Muscle layer of colon (tissue), 2 donors: ENCODE measurements around the gene SERPINA7.

Experiments
- H3K27ac ChIP-seq: one replicate; pipeline ENCODE4 v1.7.0; 2013; ENCODE audit warnings: low read depth, mild to moderate bottlenecking, low read length, moderate library complexity
- H3K27me3 ChIP-seq, 2 donors: one replicate each; pipeline ENCODE4 v1.7.0; 2013; ENCODE audit warnings: low read length in 2 of 2, mild to moderate bottlenecking in 2 of 2; ENCODE audit not compliant: insufficient read depth in 2 of 2, control insufficient read depth in 1 of 2
- H3K36me3 ChIP-seq: one replicate; pipeline ENCODE4 v1.7.0; 2013; ENCODE audit warnings: mild to moderate bottlenecking, low read length; ENCODE audit not compliant: insufficient read depth
- H3K4me1 ChIP-seq: one replicate; pipeline ENCODE4 v1.7.0; 2013; ENCODE audit warnings: mild to moderate bottlenecking, low read length; ENCODE audit not compliant: insufficient read depth
- H3K4me3 ChIP-seq, 2 donors: one replicate each; pipeline ENCODE4 v1.7.0; 2013; ENCODE audit warnings: low read length in 2 of 2, low read depth in 1 of 2, mild to moderate bottlenecking in 1 of 2, moderate library complexity in 1 of 2
- H3K9ac ChIP-seq: one replicate; pipeline ENCODE4 v1.7.0; 2013; ENCODE audit warnings: low read length
- H3K9me3 ChIP-seq: one replicate; pipeline ENCODE4 v1.7.0; 2013; ENCODE audit warnings: mild to moderate bottlenecking, low read length
- donor health status: abdominal sarcoma.
- donor health status: Adenocarcinoma of cecum.

Gene SERPINA7, protein sequence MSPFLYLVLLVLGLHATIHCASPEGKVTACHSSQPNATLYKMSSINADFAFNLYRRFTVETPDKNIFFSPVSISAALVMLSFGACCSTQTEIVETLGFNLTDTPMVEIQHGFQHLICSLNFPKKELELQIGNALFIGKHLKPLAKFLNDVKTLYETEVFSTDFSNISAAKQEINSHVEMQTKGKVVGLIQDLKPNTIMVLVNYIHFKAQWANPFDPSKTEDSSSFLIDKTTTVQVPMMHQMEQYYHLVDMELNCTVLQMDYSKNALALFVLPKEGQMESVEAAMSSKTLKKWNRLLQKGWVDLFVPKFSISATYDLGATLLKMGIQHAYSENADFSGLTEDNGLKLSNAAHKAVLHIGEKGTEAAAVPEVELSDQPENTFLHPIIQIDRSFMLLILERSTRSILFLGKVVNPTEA

DNA sequence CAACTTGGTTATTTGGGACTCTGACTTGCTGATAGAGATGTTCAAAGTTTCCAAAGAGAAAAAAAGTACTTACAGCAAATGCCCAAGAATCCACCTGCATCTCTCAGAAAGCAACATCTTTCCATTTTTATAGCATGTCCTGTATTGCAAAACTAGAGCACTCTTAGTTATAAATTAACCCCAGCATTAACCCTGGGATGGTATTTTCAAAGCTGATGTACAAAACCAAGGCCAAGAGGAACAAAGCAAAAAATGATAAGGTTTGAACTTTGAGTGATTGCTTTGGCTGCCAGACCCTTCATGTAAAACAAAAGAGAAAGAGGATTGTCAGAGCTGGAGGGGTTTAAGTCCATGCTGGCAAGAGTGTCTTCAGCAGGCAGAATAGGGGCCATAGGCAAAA is at the start of gene SERPINA7:
Gene SERPINA7, minus strand, starts transcription at position 103 of the 400 bp plus-strand sequence. CDS start 1,669 bp downstream, outside the sequence.
- H3K27ac ChIP-seq, result no peak within 1 kb of the TSS
- H3K9me3 ChIP-seq, result no peaks in the 10 kb centered on the region
- H3K27me3 ChIP-seq, result peaks cover 5 to 14% of the 10 kb centered on the region in 2 donors
- no peak within 1 kb of the TSS for H3K4me3 ChIP-seq
- no peak within 1 kb of the TSS for H3K9ac ChIP-seq
- H3K4me1 ChIP-seq, result no peaks in the 10 kb centered on the region
- H3K36me3 ChIP-seq, result no peaks in the 10 kb centered on the region

DNA sequence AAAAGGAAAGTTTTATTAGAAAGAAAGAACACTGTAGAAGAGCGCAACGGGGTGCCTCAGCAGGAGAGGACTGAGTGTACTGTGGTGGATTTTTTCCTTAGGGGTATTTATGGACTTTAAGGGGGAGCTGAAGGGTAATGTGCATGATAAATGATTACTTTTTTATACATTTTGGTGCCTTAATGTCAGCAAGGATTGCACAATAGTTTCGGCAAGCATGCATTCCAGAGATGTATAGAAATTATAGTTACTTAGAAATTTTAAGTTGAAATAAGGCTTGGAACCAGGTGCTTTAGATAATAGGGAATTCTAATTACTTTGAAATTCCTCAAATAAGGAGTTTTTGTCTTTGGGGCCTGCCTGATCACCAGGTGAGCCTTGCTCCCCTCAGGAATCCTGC is 30.5 kb upstream of the SERPINA7 start:
- Histone ChIP-seq H3K9me3 (no peaks in the 10 kb centered on the region), H3K4me3 (no peak overlapping the region), H3K27me3 (peaks cover 0 to 11% of the 10 kb centered on the region in 2 donors), H3K36me3 (no peaks in the 10 kb centered on the region), H3K4me1 (no peaks in the 10 kb centered on the region), H3K27ac (no peak overlapping the region), H3K9ac (no peak overlapping the region)

DNA sequence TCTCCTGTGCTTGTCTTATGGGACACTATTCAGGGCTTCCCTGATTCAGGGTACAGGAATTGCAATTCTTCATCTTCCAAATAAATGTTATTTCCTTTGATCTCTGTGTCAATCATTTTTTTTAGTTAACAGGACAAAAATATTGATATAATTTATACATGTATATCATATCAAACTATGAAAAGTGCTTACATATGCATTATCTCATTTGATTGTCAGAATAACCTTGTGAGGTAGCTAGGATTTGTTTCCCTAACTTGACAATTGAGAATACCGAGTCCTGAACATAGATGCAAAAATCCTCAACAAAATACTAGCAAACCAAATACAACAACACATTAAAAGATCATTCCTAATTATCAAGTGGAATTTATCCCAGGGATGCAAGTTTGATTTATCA is 11.5 kb upstream of the SERPINA7 start:
- Histone ChIP-seq H3K9me3 (no peaks in the 10 kb centered on the region), H3K27me3 (no peaks in the 10 kb centered on the region), H3K9ac (no peak overlapping the region), H3K4me1 (no peaks in the 10 kb centered on the region), H3K27ac (no peak overlapping the region), H3K36me3 (no peaks in the 10 kb centered on the region), H3K4me3 (no peak overlapping the region)

DNA sequence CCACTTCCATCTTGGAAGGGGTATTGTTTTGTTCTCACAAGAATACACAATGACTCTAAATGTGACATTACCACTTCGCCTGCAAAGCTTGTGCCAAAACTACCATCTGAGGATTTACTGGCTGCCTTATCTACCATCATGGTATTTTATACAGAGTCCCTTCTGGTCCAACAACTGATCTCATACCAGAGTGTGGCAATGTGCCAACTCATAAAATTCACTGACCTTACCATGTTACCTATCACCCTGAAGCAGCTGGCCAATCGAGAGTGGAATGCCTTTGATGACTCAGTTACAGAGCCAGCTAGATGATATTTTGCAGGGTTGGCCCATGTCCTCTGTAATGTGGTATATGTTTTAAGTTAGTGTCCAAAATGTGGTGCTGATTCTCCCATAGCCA is 3.8 kb upstream of the SERPINA7 start:
- Histone ChIP-seq H3K4me1 (no peaks in the 10 kb centered on the region), H3K27me3 (peaks cover 5 to 7% of the 10 kb centered on the region in 2 donors), H3K9ac (no peak overlapping the region), H3K9me3 (no peaks in the 10 kb centered on the region), H3K27ac (no peak overlapping the region), H3K36me3 (no peaks in the 10 kb centered on the region), H3K4me3 (no peak overlapping the region)

DNA sequence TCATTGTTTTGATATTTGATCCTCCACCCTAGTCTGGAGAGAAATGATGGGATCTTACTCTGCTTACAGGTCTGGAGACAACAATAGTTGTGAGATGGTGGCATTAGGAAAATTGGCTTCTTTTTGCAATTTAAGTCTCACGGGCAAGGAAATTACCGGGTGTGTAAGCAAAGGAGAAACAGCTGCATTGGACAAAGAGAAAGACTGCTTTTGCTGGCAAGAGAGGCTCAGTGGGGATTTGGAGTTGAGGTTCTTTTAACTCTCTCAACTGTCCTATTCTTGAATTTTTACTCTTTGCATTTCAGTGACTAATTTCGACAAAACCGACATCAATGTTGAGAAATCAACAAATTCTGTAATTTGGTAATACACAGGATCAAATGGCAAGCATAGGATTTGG is 2.3 kb upstream of the SERPINA7 start:
- Histone ChIP-seq H3K36me3 (no peaks in the 10 kb centered on the region), H3K27ac (no peak overlapping the region), H3K4me3 (no peak overlapping the region), H3K9me3 (no peaks in the 10 kb centered on the region), H3K27me3 (peaks cover 5 to 7% of the 10 kb centered on the region in 2 donors), H3K9ac (no peak overlapping the region), H3K4me1 (no peaks in the 10 kb centered on the region)

DNA sequence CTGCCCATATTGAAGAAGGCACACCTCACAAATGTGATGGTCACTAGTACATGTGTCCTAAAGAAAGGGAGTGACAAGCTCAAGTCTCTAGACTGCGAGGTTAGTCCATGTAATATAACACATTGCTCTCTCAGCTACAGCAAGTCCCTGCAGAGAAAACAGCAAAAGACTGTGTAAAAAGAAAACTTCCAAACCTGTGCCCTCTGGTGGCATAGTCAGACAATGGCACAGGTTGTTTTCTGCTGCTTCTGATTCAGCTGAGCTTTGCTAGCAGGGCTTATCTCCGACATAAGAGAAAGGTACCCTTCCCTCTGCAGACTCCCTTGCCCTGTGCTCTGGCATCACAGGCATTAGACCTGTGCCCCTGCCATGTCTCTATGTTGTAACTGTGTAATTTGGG is 1.4 kb upstream of the SERPINA7 start:
- Histone ChIP-seq H3K9me3 (no peaks in the 10 kb centered on the region), H3K27ac (no peak overlapping the region), H3K4me3 (no peak overlapping the region), H3K27me3 (peaks cover 5 to 14% of the 10 kb centered on the region in 2 donors), H3K36me3 (no peaks in the 10 kb centered on the region), H3K4me1 (no peaks in the 10 kb centered on the region), H3K9ac (no peak overlapping the region)

DNA sequence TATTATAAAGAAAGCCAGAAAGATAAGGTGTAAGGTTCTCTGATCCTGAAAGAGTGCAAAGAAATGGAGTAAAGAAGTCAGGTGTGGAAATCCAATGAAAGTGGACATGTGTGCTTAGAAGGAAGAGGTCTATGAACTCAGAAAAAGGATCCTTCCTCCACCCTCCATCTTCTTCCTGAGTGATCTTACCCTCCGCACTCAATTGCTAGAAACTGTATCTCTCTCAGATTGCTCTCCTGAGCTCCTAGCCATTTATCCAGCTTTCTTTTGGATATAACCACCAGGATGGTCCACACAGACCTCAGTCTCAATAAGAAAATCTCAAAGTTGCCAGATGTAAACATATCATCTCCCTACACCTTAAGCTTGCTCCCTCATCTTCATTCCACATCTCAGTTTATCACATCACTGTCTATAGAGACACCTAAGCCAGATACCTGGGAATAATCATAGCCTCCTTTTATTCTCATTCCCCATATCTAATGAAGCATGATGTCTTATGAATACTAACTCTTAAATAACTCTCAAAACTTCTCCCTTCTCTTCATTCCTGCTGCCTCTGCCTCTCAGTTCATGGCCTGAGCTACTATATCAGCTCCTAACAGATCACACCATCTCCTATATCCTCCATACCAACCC is 573 bp downstream of the SERPINA7 start:
- Histone ChIP-seq H3K9me3 (no peaks in the 10 kb centered on the region), H3K36me3 (no peaks in the 10 kb centered on the region), H3K9ac (no peak overlapping the region), H3K4me3 (no peak overlapping the region), H3K27me3 (peaks cover 5 to 14% of the 10 kb centered on the region in 2 donors), H3K4me1 (no peaks in the 10 kb centered on the region), H3K27ac (no peak overlapping the region)

DNA sequence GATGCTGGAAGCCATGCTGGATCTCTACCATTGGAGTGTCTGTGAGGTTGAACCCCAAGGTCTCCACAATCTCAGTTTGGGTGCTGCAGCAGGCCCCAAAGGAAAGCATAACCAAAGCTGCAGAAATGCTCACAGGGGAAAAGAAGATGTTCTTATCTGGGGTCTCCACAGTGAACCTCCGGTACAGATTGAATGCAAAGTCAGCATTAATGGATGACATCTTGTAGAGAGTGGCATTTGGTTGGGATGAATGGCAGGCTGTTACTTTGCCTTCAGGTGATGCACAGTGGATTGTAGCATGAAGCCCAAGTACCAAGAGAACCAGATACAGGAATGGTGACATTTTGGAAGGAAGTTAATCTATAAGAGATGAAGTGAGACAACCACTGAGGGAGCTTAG is 1.8 kb downstream of the SERPINA7 start:
- H3K27me3 ChIP-seq, result peaks cover 5 to 14% of the 10 kb centered on the region in 2 donors
- no peak overlapping the region for H3K4me3 ChIP-seq
- no peak overlapping the region for H3K9ac ChIP-seq
- no peaks in the 10 kb centered on the region for H3K4me1 ChIP-seq
- no peaks in the 10 kb centered on the region for H3K9me3 ChIP-seq
- H3K36me3 ChIP-seq, result no peaks in the 10 kb centered on the region
- H3K27ac ChIP-seq, result no peak overlapping the region

DNA sequence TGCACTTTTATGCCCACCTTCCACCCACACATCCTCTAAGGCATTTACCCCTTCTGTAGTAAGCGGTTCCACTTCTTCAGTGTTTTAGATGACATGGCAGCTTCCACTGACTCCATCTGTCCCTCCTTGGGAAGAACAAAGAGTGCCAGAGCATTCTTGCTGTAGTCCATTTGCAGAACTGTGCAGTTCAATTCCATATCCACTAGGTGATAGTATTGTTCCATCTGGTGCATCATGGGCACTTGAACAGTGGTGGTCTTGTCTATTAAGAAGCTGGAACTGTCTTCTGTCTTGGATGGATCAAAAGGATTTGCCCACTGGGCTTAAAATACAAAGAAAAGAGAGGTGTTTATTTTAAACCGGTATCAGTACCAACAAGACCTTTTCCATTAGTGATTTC is 3.5 kb downstream of the SERPINA7 start:
- no peak overlapping the region for H3K27ac ChIP-seq

DNA sequence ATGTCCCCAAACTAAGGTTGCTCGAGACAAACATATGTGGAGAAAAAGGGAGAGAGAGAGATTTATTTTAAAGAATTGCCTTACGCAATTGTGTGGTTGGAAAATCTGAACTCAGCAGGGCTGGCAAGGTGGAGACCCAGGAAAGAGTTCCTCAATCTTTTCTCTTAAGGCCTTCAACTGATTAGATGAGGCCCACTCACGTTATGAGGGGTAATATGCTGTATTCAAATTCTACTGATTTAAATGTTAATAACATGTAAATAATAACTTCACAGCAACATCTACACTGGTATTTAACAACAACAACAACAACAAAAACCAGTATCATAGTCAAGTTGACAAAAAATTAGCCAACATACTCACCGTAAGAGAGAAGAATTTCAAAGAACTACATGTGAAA is 14.6 kb downstream of the SERPINA7 start:
- Histone ChIP-seq H3K36me3 (no peaks in the 10 kb centered on the region), H3K9me3 (no peaks in the 10 kb centered on the region), H3K4me1 (no peaks in the 10 kb centered on the region), H3K4me3 (no peak overlapping the region), H3K27me3 (no peaks in the 10 kb centered on the region), H3K9ac (no peak overlapping the region), H3K27ac (no peak overlapping the region)

More for the DNA sequence above, 3.5 kb downstream of the SERPINA7 start:
- Histone ChIP-seq H3K9me3 (no peaks in the 10 kb centered on the region), H3K4me3 (no peak overlapping the region), H3K9ac (no peak overlapping the region), H3K36me3 (no peaks in the 10 kb centered on the region), H3K27me3 (peaks cover 0 to 7% of the 10 kb centered on the region in 2 donors), H3K4me1 (no peaks in the 10 kb centered on the region)

DNA sequence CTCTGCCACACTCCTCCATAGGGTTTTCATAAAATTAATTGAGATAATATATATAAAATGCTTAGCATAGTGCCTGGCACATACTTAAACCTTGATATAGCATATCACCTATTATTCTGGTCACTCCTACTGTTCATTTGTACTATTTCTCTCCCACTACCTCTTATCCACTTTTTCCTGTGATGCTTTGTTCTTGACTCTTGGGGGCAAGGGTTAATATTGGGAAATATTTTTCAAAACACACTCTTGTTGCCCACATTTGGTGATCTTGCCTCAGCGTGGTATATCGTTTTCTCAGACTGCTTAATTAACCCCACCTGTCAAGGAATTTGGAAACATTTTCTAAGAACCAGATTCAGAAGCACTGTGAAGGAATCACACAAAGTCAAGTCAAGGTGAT is 16.3 kb downstream of the SERPINA7 start:
- Histone ChIP-seq H3K9ac (no peak overlapping the region), H3K27me3 (no peaks in the 10 kb centered on the region), H3K36me3 (no peaks in the 10 kb centered on the region), H3K27ac (no peak overlapping the region), H3K4me1 (no peaks in the 10 kb centered on the region), H3K9me3 (no peaks in the 10 kb centered on the region), H3K4me3 (no peak overlapping the region)
